Activated naive CD8-positive, alpha-beta T cell treated with anti-CD3 and anti-CD28 coated beads, Interleukin-2, amount 50 U/mL, for 24 hours (primary cell): Measurements from ENCODE around the gene ZNF407.

Source experiments
- ATAC-seq: fragments of 150-1000 bp; cut with Tn5 transposase; one replicate; pipeline ENCODE4 v1.10.0; 2021
- DNase-seq: peaks from one replicate; pipeline ENCODE4 v3.0.0; 2021
- H3K27ac Mint-ChIP-seq: one replicate; pipeline ENCODE4 v1.8.0; 2021; ENCODE audit warnings: mild to moderate bottlenecking, mixed read lengths
- H3K27me3 Mint-ChIP-seq: one replicate; pipeline ENCODE4 v1.8.0; 2021; ENCODE audit warnings: mixed read lengths
- H3K36me3 Mint-ChIP-seq: one replicate; pipeline ENCODE4 v1.8.0; 2021; ENCODE audit warnings: low read depth, mixed read lengths
- H3K4me1 Mint-ChIP-seq: one replicate; pipeline ENCODE4 v1.8.0; 2021; ENCODE audit warnings: mixed read lengths
- H3K4me3 Mint-ChIP-seq: one replicate; pipeline ENCODE4 v1.8.0; 2021; ENCODE audit warnings: mild to moderate bottlenecking, moderate library complexity, mixed read lengths
- H3K9me3 Mint-ChIP-seq: one replicate; pipeline ENCODE4 v1.8.0; 2021; ENCODE audit warnings: mixed read lengths

The ZNF407 gene

GRCh38 chr18:74694436-74694835, 96.8 kb downstream of the ZNF407 start:
- H3K9me3 Mint-ChIP-seq, result no peaks in the 10 kb centered on the region
- H3K36me3 Mint-ChIP-seq, result peaks cover 3% of the 10 kb centered on the region
- no peak overlapping the region for H3K27ac Mint-ChIP-seq
- DNase-seq (no peak), ATAC-seq (no peak)
- no peaks in the 10 kb centered on the region for H3K27me3 Mint-ChIP-seq
- peaks cover 5% of the 10 kb centered on the region for H3K4me1 Mint-ChIP-seq
- H3K4me3 Mint-ChIP-seq, result no peak overlapping the region

GRCh38 chr18:74695170-74695569, 97.5 kb downstream of the ZNF407 start:
- no peak for ATAC-seq
- peaks cover 5% of the 10 kb centered on the region for H3K4me1 Mint-ChIP-seq
- no peak for DNase-seq
- H3K27ac Mint-ChIP-seq, result no peak overlapping the region
- H3K27me3 Mint-ChIP-seq, result no peaks in the 10 kb centered on the region
- no peaks in the 10 kb centered on the region for H3K9me3 Mint-ChIP-seq
- H3K36me3 Mint-ChIP-seq, result peaks cover 3% of the 10 kb centered on the region
- H3K4me3 Mint-ChIP-seq, result no peak overlapping the region

- Mint-ChIP-seq H3K4me1 (no peaks in the 10 kb centered on the region), H3K9me3 (no peaks in the 10 kb centered on the region), H3K36me3 (peaks cover 7% of the 10 kb centered on the region), H3K27me3 (no peaks in the 10 kb centered on the region), H3K27ac (no peak overlapping the region), H3K4me3 (no peak overlapping the region)
- ATAC-seq (no peak), DNase-seq (no peak)
These were observed 101.2 kb downstream of the ZNF407 start for GRCh38 chr18:74698881-74699280.

- Mint-ChIP-seq H3K27me3 (no peaks in the 10 kb centered on the region), H3K4me3 (no peak overlapping the region), H3K9me3 (no peaks in the 10 kb centered on the region), H3K27ac (no peak overlapping the region), H3K36me3 (peaks cover 7% of the 10 kb centered on the region), H3K4me1 (no peaks in the 10 kb centered on the region)
- DNase-seq, result no peak
- ATAC-seq, result no peak
These were observed 101.8 kb downstream of the ZNF407 start for GRCh38 chr18:74699455-74699854.

- no peaks in the 10 kb centered on the region for H3K9me3 Mint-ChIP-seq
- H3K4me1 Mint-ChIP-seq, result no peaks in the 10 kb centered on the region
- ATAC-seq (no peak), DNase-seq (no peak)
- no peak overlapping the region for H3K27ac Mint-ChIP-seq
- peaks cover 10% of the 10 kb centered on the region for H3K36me3 Mint-ChIP-seq
- H3K4me3 Mint-ChIP-seq, result no peak overlapping the region
- H3K27me3 Mint-ChIP-seq, result no peaks in the 10 kb centered on the region
These were observed 105.3 kb downstream of the ZNF407 start for GRCh38 chr18:74702950-74703349.

GRCh38 chr18:74708169-74708568, 110.5 kb downstream of the ZNF407 start:
- H3K36me3 Mint-ChIP-seq, result peaks cover 7% of the 10 kb centered on the region
- no peak overlapping the region for H3K27ac Mint-ChIP-seq
- DNase-seq (no peak), ATAC-seq (no peak)
- no peaks in the 10 kb centered on the region for H3K9me3 Mint-ChIP-seq
- no peaks in the 10 kb centered on the region for H3K4me1 Mint-ChIP-seq
- H3K4me3 Mint-ChIP-seq, result no peak overlapping the region
- H3K27me3 Mint-ChIP-seq, result no peaks in the 10 kb centered on the region

- H3K4me1 Mint-ChIP-seq, result no peaks in the 10 kb centered on the region
- no peaks in the 10 kb centered on the region for H3K9me3 Mint-ChIP-seq
These were observed 111.8 kb downstream of the ZNF407 start for GRCh38 chr18:74709452-74709851.

GRCh38 chr18:74714120-74714519, 116.5 kb downstream of the ZNF407 start:
- DNase-seq (no peak), ATAC-seq (no peak)
- H3K4me3 Mint-ChIP-seq, result no peak overlapping the region
- no peaks in the 10 kb centered on the region for H3K9me3 Mint-ChIP-seq
- H3K36me3 Mint-ChIP-seq, result peaks cover 11% of the 10 kb centered on the region
- no peak overlapping the region for H3K27ac Mint-ChIP-seq
- no peaks in the 10 kb centered on the region for H3K4me1 Mint-ChIP-seq
- no peaks in the 10 kb centered on the region for H3K27me3 Mint-ChIP-seq

More at GRCh38 chr18:74709452-74709851, 111.8 kb downstream of the ZNF407 start:
- Mint-ChIP-seq H3K27ac (no peak overlapping the region), H3K27me3 (no peaks in the 10 kb centered on the region), H3K4me3 (no peak overlapping the region), H3K36me3 (peaks cover 7% of the 10 kb centered on the region)
- DNase-seq (no peak), ATAC-seq (no peak)

- no peaks in the 10 kb centered on the region for H3K4me1 Mint-ChIP-seq
These were observed 117.1 kb downstream of the ZNF407 start for GRCh38 chr18:74714791-74715190.

GRCh38 chr18:74715306-74715705, 117.6 kb downstream of the ZNF407 start:
- ATAC-seq (no peak), DNase-seq (no peak)
- Mint-ChIP-seq H3K9me3 (peaks cover 6% of the 10 kb centered on the region), H3K36me3 (peaks cover 14% of the 10 kb centered on the region), H3K27ac (no peak overlapping the region), H3K4me1 (no peaks in the 10 kb centered on the region), H3K27me3 (no peaks in the 10 kb centered on the region), H3K4me3 (no peak overlapping the region)

More at GRCh38 chr18:74714791-74715190, 117.1 kb downstream of the ZNF407 start:
- H3K27ac Mint-ChIP-seq, result no peak overlapping the region
- DNase-seq (no peak), ATAC-seq (no peak)
- no peak overlapping the region for H3K4me3 Mint-ChIP-seq
- peaks cover 15% of the 10 kb centered on the region for H3K36me3 Mint-ChIP-seq
- no peaks in the 10 kb centered on the region for H3K27me3 Mint-ChIP-seq
- peaks cover 4% of the 10 kb centered on the region for H3K9me3 Mint-ChIP-seq

GRCh38 chr18:74715865-74716712, 118.4 kb downstream of the ZNF407 start:
- Mint-ChIP-seq H3K27me3 (no peaks in the 10 kb centered on the region), H3K4me3 (no peak overlapping the region), H3K4me1 (peaks cover 6% of the 10 kb centered on the region), H3K27ac (no peak overlapping the region), H3K36me3 (peaks cover 13% of the 10 kb centered on the region), H3K9me3 (peaks cover 6% of the 10 kb centered on the region)
- ATAC-seq, result no peak
- no peak for DNase-seq

GRCh38 chr18:74718312-74718711, 120.6 kb downstream of the ZNF407 start:
- Mint-ChIP-seq H3K4me3 (no peak overlapping the region), H3K36me3 (peaks cover 13% of the 10 kb centered on the region), H3K4me1 (peaks cover 19% of the 10 kb centered on the region), H3K27me3 (no peaks in the 10 kb centered on the region), H3K9me3 (peaks cover 6% of the 10 kb centered on the region), H3K27ac (no peak overlapping the region)
- ATAC-seq (no peak), DNase-seq (no peak)

GRCh38 chr18:74722237-74722636, 124.6 kb downstream of the ZNF407 start:
- H3K36me3 Mint-ChIP-seq, result peaks cover 8% of the 10 kb centered on the region
- ATAC-seq (no peak), DNase-seq (no peak)
- no peak overlapping the region for H3K27ac Mint-ChIP-seq
- no peaks in the 10 kb centered on the region for H3K27me3 Mint-ChIP-seq
- H3K4me3 Mint-ChIP-seq, result no peak overlapping the region
- H3K9me3 Mint-ChIP-seq, result peaks cover 10% of the 10 kb centered on the region
- H3K4me1 Mint-ChIP-seq, result peaks cover 21% of the 10 kb centered on the region

- peaks cover 13% of the 10 kb centered on the region for H3K36me3 Mint-ChIP-seq
- no peaks in the 10 kb centered on the region for H3K27me3 Mint-ChIP-seq
- no peak overlapping the region for H3K27ac Mint-ChIP-seq
- H3K4me1 Mint-ChIP-seq, result peaks cover 21% of the 10 kb centered on the region
- DNase-seq (no peak), ATAC-seq (no peak)
- peaks cover 10% of the 10 kb centered on the region for H3K9me3 Mint-ChIP-seq
- H3K4me3 Mint-ChIP-seq, result no peak overlapping the region
These were observed 126.5 kb downstream of the ZNF407 start for GRCh38 chr18:74724186-74724585.

GRCh38 chr18:74725690-74726089, 128.0 kb downstream of the ZNF407 start:
- H3K4me1 Mint-ChIP-seq, result peaks cover 18% of the 10 kb centered on the region
- H3K27me3 Mint-ChIP-seq, result no peaks in the 10 kb centered on the region
- peaks cover 11% of the 10 kb centered on the region for H3K36me3 Mint-ChIP-seq
- no peak overlapping the region for H3K4me3 Mint-ChIP-seq
- no peak for DNase-seq
- ATAC-seq, result no peak
- H3K9me3 Mint-ChIP-seq, result peaks cover 4% of the 10 kb centered on the region
- no peak overlapping the region for H3K27ac Mint-ChIP-seq
